HEK293T (cell line): ENCODE results near the gene MYH10.

Experiments
- ELF4 ChIP-seq: fragments of 450-650 bp; IDR thresholded peaks from 2 replicates; pipeline ENCODE4 v1.6.1; 2017; ENCODE audit warnings: antibody characterized with exemption
- SP1 ChIP-seq: fragments of 450-650 bp; IDR thresholded peaks from 2 replicates; pipeline ENCODE4 v1.6.1; 2017

DNA sequence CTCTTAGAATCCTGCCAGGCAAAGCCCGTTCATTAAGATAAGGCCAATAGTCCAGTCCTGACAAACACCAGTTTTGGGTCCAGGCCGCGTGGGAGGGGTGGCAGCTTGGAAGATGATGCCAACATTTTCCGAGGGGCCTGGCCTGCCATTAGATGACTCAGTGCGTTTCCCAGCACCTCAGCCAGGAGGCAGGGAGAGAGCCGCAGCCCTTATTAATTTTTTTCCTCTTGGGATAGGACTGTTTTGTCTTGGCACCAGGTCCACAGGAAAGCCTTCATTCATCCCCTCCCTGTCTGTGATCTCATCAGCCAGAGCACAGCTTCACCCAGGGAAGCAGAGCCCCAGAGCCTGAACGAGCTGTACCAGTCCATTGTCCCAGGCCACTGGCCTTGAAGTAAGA is 199.6 kb downstream of the MYH10 start:
- no peak for TF ChIP-seq ELF4
- no peak for TF ChIP-seq SP1
